HG03097 (cell line): ENCODE measurements around the gene MYL10.

ENCODE experiments used
- ATAC-seq: cut with Tn5 transposase; IDR thresholded peaks from one replicate; pipeline ENCODE4 v1.9.1; 2021; ENCODE audit not compliant: unreplicated experiment, low FRiP score

Gene MYL10

GRCh38 chr7:101578552-101578951 is 50.5 kb downstream of the MYL10 start:
- ATAC-seq: no peak

- no peak for ATAC-seq
These were observed 52.1 kb downstream of the MYL10 start for GRCh38 chr7:101576998-101577397.

DNA sequence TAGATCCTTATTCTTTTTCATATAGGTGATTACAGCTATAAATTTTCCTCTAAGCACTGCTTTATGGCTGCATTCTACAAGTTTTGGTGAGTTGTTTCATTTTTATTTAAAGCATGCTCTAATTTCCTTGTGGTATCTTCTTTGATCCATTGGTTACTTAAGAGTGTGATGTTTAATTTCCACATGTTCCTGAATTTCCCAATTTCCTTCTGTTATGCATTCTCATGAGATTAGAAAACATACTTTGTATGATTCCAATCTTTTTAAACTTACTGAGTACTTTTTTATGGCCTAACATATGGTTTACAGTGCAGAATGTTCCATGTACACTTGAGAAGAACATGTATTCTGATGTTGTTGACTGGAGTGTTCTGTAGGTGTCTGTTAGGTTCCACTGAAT is 53.4 kb downstream of the MYL10 start:
- ATAC-seq: no peak

GRCh38 chr7:101575168-101575567 is 53.9 kb downstream of the MYL10 start:
- no peak for ATAC-seq

- no peak for ATAC-seq
These were observed 56.9 kb downstream of the MYL10 start for GRCh38 chr7:101572156-101572555.

DNA sequence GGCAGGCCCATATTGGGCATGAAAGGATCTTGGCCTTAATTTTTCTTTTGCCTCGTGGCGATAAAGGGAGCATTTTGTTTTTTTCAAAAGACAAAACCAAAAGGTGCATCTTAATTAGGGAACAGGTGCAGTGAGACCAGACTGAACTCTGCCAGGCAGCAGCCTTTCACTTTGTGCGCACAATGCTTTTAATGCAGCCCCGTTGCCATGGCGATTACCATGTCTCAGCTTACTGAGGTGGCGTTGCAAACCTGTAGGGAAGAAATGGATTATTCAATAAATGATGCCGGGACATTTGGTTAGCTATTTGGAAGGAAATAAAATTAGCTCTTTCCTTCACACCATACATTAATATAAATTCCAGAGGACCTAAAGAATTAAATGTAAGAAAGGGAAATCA is 61.9 kb downstream of the MYL10 start:
- ATAC-seq: no peak

DNA sequence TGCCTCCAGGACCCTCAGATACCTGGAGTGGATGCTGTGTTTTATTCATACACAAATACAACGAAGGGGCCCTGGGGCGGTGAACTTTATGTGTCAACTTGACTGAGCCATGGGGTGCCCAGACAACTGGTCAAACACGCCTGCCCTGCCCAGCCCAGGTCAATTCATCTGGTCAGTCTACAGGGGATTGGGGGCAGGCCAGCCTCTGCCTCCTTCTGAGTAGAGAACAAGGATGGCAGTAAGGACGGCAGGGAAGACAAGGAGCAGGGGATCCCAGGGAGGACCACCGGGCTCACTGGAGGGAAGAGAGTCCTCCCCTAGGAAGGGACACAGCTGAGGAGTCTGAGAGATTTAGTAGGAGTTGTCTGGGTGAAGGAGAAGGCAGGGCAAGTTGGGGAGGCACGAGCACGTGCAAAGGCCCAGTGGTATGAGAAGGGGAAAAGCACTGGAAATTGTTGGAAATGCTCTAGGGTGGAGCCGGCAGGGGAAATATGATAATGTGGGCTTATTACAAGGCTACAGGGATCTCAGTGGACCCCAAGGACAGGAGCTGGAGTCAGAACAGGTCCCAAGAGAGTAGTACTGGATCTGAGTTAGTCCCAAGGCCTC is 63.4 kb downstream of the MYL10 start:
- no peak for ATAC-seq

DNA sequence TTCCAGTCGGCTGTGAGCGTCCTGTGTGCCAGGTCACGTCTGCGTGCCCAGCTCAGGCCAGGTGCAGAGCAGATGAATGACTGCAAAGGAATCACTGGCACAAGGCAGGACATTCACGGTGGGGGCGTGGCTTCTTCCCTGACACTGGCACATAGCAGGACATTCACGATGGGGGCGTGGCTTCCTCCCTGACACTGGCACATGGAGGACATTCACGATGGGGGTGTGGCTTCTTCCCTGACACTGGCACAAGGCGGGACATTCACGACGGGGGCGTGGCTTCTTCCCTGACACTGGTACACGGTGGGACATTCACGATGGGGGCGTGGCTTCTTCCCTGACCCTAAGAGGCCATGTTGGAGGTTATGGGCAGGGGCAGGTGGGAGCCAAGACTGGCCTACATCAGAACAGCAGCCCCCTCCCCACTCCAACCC is 64.3 kb downstream of the MYL10 start:
- no peak for ATAC-seq

- ATAC-seq: no peak
These were observed 64.9 kb downstream of the MYL10 start for GRCh38 chr7:101563943-101564777.
